NCI-H460 (cell line): ENCODE data around the gene ANKRD13B. TPM values are rescaled to one million over a fixed set of nuclear protein-coding genes. Genes with fewer than 3 reads are reported as not detected.
A peak's percentile ranks its signal among the peaks of the same experiment; 100 is the strongest.

ENCODE experiments used
- DNase-seq: peaks from one replicate; pipeline ENCODE4 v3.0.0-alpha.2; 2016; ENCODE audit warnings: low read depth; ENCODE audit errors: extremely low read depth
- total RNA-seq: library from RNA; depleted of rRNA; stranded (reverse); fragments of >200 nt; shearing (Covaris generic); gene quantifications from 2 replicates; pipeline ENCODE4 v1.2.3, GENCODE V29; 2014

ANKRD13B gene
- total RNA-seq, 1 experiment from 2014 or later, result 14.7 TPM

DNA sequence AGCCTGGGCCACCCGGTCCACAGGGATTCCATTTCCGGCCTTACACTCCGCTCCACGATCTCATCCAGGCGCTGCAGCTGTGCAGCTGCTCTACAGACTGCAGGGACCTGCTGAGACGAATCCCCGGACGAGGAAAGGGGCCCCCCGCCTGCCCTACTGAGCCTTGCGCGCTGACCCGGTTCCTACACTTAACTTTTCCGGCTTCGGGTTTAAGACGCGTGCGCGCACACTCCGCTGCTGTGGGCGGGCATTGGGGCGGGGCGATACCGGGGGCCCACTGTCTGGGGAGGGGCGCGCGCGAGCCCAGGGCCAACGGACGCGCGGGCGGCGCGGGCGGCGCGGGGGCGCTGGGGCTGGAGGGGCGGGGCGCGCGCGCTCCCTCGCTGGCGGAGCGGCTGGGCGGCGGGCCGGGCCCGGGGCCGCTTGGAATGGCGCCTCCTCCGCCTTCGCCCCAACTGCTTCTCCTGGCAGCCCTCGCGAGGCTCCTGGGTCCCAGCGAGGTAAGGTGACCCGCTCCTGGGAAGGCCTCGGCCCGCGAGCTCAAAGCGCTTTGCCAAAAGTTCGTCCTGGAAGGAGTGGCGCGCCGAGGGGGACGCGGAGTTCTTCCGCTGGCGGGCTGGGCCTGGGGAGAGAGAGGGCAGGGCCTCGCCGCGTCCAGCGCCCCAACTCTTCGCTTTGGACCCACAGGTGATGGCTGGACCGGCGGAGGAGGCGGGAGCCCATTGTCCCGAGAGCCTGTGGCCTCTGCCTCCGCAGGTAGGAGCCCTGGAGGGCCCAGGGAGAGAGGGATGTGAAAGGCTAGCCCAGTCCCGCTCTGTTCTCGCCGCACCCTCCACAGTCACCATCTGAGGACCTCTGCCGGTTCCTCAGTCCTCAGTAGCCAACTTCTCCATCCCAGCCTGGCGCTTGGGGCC is 24.3 kb upstream of the ANKRD13B start, which contains the start of gene TP53I13:
TSS of gene TP53I13 (plus strand) at position 371 of the 914 bp plus-strand sequence. CDS start at position 429, 58 bp downstream.
- DNase-seq, result peak; percentile 82

DNA sequence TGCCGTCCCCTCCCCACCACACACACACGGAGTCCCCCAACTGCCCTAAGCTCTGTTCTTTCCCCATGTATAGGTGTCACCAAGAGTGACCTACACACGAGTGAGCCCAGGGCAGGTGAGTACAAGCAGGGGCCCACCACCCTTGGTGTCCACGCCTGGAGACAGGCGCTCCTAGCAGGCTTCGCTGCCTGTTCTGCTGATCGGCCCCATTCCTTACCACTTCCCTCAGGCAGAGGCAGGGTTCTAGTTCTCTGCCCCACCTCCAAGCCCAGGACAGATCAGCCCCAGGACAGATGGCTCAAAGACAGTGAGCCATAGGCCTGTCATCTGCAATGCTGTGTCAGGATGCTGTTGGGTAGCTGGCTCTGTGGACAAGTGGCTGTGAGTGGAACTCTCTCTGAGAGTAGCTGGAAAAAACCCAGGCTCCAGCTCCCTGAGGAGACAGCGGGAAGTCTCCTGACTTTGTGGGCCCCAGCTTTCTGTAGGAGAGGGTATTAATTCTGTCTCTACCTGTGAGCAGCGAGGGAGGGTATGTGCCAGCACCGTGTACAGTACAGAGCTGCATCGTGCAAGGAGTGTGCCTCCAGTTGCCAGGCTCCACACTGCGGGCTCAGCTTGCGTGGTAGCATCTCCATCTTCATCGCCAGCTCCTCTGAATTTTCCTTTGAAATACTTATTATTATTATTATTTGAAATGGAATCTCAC is 23.5 kb upstream of the ANKRD13B start:
- DNase-seq, result no peak

DNA sequence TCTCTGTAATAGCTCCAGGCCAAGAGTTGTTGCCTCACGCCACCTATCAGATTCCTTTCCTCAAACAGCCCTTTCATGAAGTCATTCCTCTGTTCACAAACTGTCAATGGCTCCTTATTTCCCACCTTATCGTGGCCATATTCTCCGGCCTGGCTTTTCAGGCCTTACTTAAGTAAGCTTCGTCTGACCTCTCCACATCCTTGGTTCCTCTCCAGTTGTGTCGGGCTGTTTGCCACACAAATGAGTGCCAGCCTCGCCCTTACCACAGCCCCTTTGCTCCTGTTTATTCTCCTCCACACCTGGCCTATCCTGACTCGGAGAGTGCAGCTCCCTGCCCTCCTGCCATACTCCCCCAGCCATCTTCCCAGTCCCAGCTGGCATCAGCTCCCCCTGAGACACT is 22.4 kb upstream of the ANKRD13B start:
- DNase-seq, result no peak

DNA sequence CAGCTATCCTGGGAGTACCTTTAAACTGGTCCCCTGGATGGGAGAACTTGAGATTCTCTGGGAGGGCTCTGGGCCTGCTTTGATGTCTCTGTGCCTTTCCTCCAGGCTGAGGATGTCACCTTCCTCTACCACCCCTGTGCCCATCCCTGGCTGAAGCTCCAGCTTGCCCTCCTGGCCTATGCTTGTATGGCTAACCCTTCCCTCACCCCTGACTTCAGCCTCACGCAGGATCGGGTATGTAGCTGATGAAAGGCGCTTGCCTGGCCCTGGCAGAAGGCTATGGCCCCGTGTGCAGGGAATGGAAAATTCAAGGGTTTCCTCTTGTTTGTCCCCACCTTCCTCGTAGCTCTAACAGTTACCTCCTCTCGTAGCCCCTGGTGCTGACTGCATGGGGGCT is 21.4 kb upstream of the ANKRD13B start:
- DNase-seq, result no peak

DNA sequence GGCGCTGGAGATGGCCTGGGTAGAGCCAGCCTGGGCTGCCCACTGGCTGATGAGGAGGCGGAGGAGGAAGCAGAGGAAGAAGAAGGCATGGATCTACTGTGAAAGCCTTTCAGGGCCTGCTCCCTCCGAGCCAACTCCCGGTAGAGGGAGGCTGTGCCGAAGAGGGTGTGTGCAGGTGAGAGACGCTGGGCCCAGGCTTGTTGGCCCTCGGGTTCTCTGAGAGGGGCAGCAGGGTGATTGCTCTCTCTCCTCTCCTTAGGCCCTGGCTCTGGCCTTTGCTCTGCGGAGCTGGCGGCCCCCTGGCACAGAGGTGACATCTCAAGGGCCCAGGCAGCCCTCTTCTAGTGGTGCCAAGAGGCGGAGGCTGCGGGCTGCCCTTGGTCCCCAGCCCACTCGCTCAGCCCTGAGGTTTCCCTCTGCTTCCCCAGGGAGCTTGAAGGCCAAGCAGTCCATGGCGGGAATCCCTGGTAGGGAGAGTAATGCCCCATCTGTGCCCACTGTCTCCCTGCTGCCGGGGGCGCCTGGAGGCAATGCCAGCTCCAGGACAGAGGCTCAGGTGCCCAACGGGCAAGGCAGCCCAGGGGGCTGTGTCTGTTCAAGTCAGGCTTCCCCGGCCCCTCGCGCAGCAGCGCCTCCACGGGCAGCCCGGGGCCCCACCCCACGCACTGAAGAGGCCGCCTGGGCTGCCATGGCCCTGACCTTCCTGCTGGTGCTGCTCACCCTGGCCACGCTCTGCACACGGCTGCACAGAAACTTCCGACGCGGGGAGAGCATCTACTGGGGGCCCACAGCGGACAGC is 20.9 kb upstream of the ANKRD13B start:
- no peak for DNase-seq

DNA sequence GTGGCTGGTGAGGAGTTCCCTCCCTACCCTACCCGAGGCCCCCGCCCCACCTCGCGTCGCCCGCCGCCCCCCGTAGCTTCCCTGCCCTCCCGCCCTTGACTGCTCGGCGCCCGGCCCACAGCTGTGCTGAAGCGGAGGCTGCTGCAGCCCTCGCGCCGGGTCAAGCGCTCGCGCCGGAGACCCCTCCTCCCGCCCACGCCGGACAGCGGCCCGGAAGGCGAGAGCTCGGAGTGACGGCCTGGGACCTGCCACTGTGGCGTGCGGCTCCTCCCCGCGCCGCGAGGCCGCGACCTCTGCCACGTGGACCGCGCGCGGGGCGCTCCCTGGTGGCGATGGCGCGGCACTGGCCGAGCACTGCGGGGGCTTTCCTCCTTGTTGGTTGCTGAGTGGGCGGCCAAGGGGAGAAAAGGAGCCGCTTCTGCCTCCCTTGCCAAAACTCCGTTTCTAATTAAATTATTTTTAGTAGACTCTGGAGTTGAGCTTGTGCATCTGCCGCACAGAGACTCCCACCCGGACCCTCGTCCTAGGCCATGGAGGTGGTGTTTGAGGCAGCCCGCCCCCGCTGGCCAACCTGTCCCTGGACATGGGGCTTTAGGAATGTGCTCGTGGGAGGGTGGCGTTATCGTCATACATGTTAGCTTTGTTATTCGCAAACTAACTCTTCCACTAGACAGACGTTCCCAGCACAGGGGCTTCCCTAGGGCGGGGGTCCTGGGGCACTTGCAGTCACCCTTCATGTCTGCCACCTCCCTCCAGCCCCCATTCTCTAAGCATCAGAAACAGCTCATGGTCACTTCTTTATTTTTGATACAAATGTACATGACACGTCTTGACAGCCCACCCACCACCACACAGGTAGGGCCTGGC is 20.0 kb upstream of the ANKRD13B start:
- DNase-seq, result no peak

DNA sequence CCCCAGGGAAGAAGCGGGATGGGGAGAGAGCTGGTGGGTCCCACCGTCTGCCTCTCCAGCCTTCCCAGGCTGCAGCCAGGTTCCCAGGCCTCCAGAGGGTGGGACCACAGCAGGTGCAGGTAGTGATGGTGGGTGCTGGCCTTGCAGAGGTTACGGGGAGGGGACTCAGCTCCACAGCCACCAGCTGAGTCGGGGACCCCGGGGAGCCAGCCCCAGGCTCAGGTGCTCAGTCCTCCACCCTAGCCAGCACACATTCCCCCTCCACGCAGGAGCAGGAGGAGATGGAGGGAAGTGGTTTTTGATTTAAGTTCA is 19.4 kb upstream of the ANKRD13B start:
- no peak for DNase-seq

DNA sequence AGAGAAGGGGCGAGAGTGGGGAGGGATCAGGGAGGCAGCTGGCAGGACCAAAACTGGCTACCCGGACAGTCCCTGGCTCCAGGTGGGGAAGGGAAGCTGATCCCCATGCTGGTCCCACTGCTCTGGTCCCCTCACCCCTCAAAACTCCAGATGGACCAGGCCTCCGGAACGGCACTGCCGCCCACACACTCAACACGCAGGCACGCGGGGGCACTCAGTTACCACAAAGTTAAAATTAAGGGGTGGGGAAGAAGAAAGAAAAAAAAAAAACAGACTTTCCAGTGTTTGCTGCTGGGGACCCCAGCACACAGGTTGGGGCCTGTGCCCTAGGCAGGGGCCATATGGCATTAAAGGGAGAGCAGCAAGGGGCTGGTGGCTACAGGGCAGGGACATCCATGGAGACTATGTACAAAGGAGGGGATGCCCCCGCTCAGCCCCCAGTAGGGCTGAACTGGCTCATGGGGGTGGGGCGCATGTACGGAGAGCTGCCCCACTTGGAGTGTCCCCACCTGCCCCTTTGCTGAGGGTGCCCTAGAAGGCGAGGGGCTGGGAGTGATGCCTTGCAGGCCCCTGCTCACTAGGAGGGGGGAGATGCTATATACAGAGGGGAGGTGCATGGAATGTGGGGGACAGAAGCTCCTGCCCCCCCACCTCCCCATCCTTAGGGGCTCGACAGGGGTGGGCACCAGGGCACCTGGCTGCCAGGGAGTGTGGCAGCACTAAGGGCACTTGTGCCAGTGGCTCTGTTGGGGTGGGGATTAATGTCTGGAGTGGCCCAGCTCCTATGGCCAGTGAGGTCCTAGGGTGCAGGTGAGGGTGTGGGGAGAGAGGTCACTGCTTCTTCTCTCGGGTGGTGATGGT is 18.8 kb upstream of the ANKRD13B start:
- no peak for DNase-seq

DNA sequence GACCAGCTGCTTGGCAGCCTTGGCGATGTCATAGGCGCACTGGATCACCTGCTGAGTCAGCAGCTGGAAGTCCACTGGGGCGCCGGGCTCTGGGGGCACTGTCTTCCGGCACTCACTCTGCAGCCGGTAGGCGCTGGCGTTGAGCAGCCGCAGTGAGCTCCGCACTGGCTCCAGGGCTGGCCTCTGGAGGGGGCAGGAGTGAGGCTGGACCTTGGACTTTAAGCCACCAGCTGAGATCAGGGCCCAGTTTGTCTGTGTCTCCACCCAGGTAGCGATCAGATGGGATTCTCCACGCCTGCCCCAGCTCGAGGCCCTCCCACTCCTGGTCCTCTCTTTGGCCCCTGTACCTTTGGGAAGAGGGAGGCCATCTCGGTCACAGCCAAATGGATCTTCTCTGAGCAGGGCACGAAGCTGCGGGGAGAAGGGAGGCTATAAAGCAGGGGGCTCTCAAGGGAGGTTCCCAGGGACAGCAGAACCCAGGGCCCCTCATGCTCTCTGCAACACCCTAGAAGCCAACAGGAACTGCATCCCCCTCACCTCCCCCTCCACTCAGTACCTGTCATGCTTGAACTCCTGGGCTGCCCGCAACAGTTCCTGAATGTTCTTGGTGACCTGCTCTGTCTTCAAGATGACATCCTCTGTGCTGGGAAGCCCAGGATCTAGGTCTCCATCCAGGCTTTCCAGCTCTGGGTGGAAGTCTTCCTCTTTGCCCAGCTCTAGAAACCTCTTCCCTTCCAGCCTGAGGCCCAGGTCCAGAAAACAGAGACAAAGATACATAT is 18.0 kb upstream of the ANKRD13B start:
- no peak for DNase-seq

DNA sequence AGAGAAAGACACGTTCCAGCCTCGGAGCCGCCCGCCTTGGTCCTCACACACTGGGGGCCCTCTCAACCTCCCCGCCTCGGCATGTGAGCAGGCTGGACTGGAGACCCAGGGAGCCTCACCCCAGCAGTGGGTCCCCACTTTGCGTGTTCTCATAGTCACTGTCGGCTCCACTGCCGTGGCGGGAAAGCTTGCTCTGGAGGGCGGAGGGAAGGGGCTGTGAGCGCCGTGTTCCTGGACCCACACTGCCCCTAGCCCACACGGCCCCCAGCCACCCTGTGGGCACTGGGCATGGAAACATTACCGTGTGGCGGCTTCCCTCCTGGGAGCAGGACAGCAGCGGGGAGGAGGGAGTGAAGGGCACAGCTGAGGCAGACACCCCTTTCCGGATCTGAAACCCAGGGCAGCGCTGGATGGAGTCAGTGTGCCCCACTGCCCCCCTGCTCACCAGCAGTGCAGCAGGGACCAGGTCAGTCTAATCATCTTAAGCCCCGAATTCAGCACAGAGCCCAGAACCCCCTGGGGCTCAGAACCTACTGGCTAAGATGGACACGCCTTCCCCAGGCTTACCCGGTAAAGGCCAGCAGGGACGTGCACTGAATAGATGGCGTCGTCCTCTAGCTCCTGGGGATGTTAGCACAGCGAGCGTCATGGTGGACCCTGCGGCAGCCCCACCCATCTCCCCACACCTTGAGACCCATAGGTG is 17.3 kb upstream of the ANKRD13B start:
- no peak for DNase-seq

DNA sequence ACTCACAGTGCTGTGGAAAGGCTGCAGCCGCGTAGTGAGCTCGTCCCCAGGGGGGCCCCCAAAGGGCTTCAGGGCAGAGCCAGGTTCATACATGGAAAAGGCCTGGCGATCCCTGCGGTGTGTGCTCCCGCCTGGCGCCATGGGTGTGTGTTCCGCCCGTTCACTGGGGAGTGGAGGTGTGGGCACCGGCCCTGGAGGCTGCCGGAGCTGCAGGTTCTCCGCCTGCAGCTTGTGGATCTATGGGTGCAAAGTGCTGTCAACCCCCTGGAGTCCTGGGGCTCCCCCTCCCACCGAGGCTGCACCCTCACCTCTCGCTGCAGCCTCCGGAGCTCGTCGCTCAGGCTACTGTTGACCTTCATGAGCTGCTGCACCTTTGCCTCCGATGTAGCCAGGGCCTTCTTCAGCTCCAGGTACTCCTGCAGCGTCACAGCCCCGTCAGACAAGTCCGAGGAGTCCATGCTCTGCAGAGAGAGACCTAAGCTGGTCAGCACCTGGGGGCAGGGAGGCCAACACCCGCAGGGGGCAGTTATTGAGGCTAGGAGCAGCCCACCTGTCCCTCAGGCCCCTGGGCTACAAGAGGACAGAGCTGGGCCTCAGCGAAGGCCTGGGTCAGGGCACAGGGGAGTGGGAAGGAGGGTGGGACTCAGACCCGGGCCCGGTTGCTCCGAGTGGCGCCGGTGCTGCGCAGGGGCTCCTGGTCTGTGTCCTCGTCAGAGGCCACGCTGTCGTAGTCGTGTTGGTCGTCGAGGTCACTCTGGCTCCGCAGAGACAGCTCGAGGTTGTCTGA is 16.5 kb upstream of the ANKRD13B start:
- DNase-seq, result no peak

DNA sequence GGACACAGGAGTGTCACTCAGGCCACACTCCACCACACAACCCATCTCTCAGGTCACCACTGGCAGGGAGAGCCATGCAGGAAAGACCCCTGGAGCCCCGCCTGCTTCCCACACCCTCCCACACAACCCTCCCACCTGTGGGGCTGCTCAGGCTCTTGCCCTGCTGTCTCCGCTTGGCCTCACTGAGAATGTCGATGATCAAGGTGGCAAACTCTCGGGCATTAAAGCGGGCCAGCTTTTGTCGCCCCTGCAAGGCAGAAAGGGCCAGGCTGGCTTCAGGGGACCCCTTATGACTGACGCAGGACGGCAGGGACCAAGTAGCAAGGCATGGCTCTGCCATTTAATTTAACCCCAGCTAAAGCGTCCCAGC is 15.9 kb upstream of the ANKRD13B start:
- no peak for DNase-seq

DNA sequence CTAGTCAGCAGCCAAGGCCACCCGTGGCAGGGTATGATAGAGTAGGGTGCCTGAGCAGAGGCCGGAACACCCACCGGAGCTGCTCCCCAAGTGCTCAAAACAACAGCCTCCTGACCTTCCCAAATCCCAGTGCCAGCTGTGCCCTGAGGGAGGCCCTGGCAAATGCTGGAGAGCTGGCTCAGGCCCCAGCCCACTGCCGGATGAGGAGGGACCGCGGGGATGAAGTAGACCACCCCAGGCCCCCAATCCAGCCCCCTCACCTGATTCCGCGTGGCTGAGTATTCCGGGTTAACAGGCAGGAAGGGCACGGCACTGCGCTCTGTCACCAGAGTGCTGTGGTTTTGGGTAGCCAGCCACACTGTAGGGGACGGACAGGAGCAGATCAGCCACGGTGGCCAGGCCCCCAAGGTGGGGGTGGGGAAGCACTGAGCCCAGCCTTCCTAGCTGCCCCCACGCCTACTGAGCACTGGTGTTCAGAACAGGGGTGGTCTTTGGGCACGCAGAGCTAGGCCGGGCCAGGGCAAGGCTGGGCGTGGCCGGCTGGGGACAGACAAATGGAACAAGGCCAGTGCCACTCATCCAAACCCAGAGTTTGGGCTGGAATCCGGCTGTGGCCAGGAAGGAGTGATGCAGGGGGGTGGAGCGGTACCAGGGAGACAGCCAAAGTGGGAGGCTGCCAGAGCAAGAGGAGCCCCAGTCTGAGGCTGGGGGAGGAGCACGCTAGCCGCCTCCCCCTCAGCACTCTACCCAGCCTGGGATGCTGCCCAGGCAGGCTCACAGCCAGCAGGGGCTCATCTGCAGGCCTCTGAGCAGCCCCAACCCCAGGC is 15.3 kb upstream of the ANKRD13B start:
- DNase-seq, result no peak

DNA sequence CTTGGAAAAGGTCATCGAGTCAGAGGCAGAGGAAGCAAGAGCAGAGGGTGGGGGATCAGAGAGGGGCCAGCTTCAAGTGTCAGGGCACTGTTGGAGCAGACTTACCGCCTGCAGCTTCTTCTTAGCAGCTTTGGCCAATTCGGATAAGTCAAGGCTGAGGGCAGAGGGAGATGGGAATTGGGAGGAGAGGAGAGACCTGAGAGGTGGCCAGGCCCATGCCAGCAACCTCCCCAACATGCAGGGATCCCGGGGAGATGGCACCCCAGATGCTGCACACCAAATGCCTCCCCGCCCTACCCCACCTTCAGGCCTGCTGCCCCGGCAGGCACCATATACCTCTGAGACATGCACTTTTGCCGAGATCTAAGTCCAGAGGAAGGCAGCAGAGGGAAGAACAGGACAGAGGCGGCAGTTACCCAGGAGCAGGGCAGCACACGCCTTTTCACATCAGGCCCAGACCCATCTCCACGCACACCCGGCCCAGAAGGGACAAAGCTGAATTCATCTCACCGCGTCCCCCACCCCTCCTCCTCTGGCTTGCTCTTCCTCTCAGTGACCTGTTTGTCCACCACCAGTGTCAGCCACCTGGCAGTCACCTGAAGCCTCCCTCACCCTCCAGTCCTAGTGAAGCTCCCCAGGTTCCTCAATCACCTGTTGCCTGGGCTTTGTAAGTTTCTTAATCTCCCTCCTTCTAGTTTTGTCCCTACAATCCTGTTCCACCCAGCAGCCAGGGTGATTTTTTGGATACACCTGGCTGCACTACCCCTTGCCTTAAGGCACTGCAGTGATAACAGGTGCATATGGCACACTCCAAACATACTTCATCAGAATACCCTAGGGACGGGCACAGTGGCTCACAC is 14.1 kb upstream of the ANKRD13B start:
- DNase-seq, result no peak
